Erythroblast (primary cell): ENCODE data around the gene DLEC1.

Experiments
- GATA1 ChIP-seq: IDR thresholded peaks from 2 replicates; pipeline ENCODE4 v1.6.1; 2011; ENCODE audit warnings: low read depth, mild to moderate bottlenecking, control low read depth, low read length, moderate library complexity
- POLR2A ChIP-seq: IDR thresholded peaks from 2 replicates; pipeline ENCODE4 v1.6.1; 2011; ENCODE audit warnings: mild to moderate bottlenecking, low read length

DNA sequence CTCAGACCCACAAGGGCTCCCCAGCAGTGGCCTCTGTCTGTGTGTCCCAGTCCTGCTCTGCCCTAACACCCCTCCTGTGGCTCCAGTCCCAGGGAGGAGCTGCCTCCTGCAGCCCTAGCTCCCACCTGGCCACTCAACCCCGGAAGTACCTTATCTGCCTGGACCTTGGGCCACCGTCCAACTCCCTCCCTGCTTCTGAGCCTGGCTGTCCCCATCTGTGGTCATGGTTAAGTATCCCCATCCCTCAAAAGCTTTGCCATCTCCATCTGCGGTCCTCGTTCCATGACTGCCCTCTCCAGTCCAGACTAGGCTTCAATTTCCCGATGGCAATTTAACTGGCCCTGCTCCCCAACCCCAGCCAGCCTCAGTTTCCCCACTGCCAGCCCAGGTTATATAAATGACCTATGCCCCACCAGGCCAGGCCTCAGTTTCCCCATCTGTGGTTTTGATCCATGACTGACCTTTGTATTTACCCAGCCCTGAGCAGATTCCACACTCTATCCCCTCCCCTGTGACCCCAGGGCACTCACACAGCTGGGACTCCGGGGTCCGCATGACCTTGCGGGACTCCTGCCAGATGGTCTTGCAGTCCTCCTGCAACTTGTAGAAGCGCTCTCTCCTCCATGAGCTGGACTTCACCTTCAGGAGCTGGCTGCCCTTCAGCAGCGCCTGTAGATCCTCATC lies 19.2 kb upstream of the DLEC1 start:
- TF ChIP-seq POLR2A (no peak), GATA1 (no peak)
